BLaER1 (cell line): ENCODE data around the gene H1-8.

Experiments used
- H3K27ac ChIP-seq: shearing (Covaris generic); formaldehyde crosslinking; 2 replicates; pipeline ENCODE4 v1.8.1; 2022
- H3K27me3 ChIP-seq: shearing (Covaris generic); formaldehyde crosslinking; 2 replicates; pipeline ENCODE4 v1.8.1; 2022
- H3K36me3 ChIP-seq: shearing (Covaris generic); formaldehyde crosslinking; 2 replicates; pipeline ENCODE4 v1.8.1; 2022
- H3K4me1 ChIP-seq: shearing (Covaris generic); formaldehyde crosslinking; 2 replicates; pipeline ENCODE4 v1.8.1; 2022
- H3K4me2 ChIP-seq: shearing (Covaris generic); formaldehyde crosslinking; 2 replicates; pipeline ENCODE4 v1.8.1; 2022
- H3K4me3 ChIP-seq: shearing (Covaris generic); formaldehyde crosslinking; 2 replicates; pipeline ENCODE4 v1.8.1; 2022
- H3K9ac ChIP-seq: shearing (Covaris generic); formaldehyde crosslinking; 2 replicates; pipeline ENCODE4 v1.8.1; 2022
- H3K9me3 ChIP-seq: shearing (Covaris generic); formaldehyde crosslinking; 2 replicates; pipeline ENCODE4 v1.8.1; 2022
- H4K20me1 ChIP-seq: shearing (Covaris generic); formaldehyde crosslinking; 2 replicates; pipeline ENCODE4 v1.8.1; 2022
- Cebpa-rat ChIP-seq: shearing (Covaris generic); IDR thresholded peaks from 2 replicates; pipeline ENCODE4 v1.8.1; 2022

The H1-8 gene

DNA sequence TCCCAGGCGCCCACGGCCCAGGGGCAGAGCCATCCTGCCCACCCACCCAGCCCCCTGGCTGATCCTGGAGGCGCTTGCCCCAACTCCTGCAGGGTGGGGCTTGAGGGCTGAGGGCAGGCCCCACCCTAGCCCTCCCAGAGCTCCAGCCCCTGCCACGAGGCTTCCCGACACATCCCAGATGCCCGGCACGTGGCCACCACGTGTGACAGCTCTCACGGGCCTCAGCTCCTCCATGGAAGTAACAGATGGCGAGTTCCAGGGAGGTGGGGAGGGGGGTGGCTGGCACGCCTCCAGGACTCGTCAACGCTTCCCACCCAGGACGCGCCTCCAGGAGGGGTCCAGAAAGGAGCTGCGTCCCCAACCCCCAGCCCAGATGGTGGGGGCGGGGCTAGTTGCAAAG, 34.4 kb downstream of the H1-8 start:
- Histone ChIP-seq H3K36me3 (peaks cover 54% of the 10 kb centered on the region), H3K9ac (peak overlapping the region; percentile 85), H3K27ac (peak overlapping the region; percentile 99), H3K4me3 (peak overlapping the region; percentile 54), H3K27me3 (no peaks in the 10 kb centered on the region), H4K20me1 (no peaks in the 10 kb centered on the region), H3K4me2 (peak overlapping the region; percentile 97), H3K4me1 (peaks cover 100% of the 10 kb centered on the region), H3K9me3 (no peaks in the 10 kb centered on the region)
- no peak for TF ChIP-seq Cebpa-rat

DNA sequence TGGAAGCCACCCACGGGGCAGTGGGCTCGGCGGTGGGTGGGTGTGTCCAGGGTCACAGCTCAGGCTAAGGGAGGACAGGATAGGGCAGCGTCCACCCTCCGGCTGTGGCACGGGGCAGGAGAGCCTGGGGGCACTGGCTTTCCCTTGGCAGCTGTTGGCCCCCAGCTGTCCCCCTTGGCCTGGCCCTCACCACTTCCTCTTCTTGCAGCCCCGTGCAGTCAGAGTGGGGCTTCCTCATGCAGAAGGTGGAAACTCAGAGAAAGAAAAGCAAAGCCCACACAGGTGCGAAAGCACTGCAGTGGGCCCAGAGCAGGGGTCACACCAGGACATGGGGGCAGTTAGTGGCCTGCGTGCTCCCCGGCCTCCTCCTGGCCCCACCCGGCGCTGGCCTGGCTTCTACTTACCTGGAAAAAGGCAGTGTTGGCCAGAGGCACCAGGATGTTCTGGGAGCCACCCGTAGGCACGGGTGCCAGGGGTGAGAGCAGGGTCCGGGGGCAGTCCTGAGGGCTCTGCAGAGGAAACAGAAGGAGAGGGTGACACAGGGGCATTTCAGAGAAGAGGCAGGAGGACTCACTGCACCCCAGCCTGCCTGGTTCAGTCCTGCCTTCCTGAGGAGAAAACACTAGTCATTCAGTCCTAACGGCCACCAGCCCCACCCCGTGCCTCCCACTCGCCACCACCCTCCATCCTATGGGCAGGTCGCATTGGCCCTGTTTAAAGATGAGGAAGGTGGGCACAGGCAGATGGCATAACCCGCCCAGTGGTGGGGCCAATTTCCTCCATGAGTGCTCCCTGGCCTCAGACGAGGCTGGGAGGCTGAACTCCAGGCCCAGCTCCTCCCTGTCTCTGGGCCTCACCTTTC, 35.2 kb downstream of the H1-8 start:
- Histone ChIP-seq H3K4me2 (peak overlapping the region; percentile 97), H3K4me1 (peaks cover 100% of the 10 kb centered on the region), H3K9ac (peak overlapping the region; percentile 85), H3K4me3 (peak overlapping the region; percentile 54), H3K36me3 (peaks cover 52% of the 10 kb centered on the region), H4K20me1 (no peaks in the 10 kb centered on the region), H3K9me3 (no peaks in the 10 kb centered on the region), H3K27me3 (no peaks in the 10 kb centered on the region), H3K27ac (peak overlapping the region; percentile 99)
- no peak for TF ChIP-seq Cebpa-rat

DNA sequence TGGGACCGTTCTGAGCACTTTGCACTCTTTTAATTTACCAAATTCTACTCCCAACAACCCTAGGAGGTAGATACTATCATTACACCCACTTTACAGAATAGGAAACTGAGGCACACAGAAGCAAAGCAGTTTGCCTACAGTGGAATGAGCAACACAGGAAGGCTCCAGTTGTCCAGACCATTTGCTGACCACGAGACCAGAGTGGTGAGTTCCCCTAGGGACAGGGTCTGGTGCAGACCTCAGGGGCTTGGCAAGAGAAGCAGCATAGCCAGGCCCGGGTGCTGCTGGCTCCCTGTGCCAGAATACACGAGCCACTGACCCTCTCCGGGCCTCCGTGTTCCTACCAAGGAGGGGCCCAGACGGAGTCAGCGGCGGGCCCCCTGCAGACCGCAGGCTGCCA, 37.0 kb downstream of the H1-8 start:
- Histone ChIP-seq H3K4me1 (peaks cover 97% of the 10 kb centered on the region), H3K9me3 (no peaks in the 10 kb centered on the region), H3K9ac (0 out of 2 replicates have a peak overlapping the region, but pooled peaks have one; percentile 12), H3K27ac (peak overlapping the region; percentile 99), H3K27me3 (no peaks in the 10 kb centered on the region), H3K36me3 (peaks cover 57% of the 10 kb centered on the region), H4K20me1 (no peaks in the 10 kb centered on the region; the same call in 1 of the 2 replicates), H3K4me3 (no peak overlapping the region), H3K4me2 (peak overlapping the region; percentile 97)
- TF ChIP-seq Cebpa-rat = no peak

DNA sequence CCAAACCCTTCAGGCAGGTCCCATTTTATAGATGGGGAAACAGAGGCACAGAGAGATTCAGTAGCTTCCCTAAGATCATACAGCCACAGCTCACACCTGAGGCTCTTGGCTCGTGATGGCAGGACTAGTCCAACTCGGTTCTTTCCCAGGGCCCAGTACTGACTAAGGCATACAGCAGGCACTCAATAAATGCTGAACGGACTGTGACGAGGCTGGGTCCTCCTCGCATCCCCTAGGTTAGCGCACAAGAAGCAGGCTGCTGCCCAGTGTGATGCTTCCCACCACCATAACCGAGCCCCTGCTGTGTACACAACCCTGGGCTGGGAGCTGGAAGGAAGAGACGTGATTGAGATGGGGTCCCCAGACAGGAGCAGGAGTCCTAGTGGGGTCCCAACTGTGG, 38.6 kb downstream of the H1-8 start:
- peak overlapping the region; percentile 97 for H3K4me2 ChIP-seq
- H3K4me3 ChIP-seq = no peak overlapping the region; the same call in 1 of the 2 replicates
- H3K9me3 ChIP-seq = no peaks in the 10 kb centered on the region
- H4K20me1 ChIP-seq = no peaks in the 10 kb centered on the region; the same call in 1 of the 2 replicates
- peaks cover 81% of the 10 kb centered on the region for H3K4me1 ChIP-seq
- peak overlapping the region; percentile 61; the same call in 1 of the 2 replicates for H3K9ac ChIP-seq
- no peak for TF ChIP-seq Cebpa-rat
- H3K27ac ChIP-seq = peak overlapping the region; percentile 99
- H3K27me3 ChIP-seq = no peaks in the 10 kb centered on the region
- peaks cover 73% of the 10 kb centered on the region for H3K36me3 ChIP-seq

DNA sequence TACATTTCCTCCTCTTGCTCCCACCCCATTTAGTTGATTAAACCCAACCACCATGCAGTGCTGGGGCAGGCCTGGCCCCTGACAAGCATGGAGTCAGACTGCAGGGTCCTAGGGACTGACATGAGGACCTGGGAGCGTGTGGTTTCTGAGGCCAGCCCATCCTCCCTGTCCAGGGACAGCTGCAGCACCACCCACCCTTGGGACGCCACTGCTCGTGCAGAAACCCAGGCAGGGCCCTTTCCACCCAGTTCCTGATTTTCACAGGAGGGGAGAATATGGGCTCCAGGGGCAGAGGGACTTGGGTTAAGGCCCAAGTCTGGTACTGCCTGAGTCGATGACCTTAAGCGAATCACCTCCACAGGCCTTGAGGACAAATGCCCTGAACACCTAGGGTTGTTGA, 39.8 kb downstream of the H1-8 start:
- Histone ChIP-seq H3K27ac (peak overlapping the region; percentile 99), H3K9ac (peak overlapping the region; percentile 61; the same call in 1 of the 2 replicates), H3K4me3 (no peak overlapping the region), H4K20me1 (no peaks in the 10 kb centered on the region; the same call in 1 of the 2 replicates), H3K4me2 (peak overlapping the region; percentile 97), H3K27me3 (no peaks in the 10 kb centered on the region), H3K4me1 (peaks cover 77% of the 10 kb centered on the region), H3K36me3 (peaks cover 85% of the 10 kb centered on the region), H3K9me3 (no peaks in the 10 kb centered on the region)
- no peak for TF ChIP-seq Cebpa-rat

DNA sequence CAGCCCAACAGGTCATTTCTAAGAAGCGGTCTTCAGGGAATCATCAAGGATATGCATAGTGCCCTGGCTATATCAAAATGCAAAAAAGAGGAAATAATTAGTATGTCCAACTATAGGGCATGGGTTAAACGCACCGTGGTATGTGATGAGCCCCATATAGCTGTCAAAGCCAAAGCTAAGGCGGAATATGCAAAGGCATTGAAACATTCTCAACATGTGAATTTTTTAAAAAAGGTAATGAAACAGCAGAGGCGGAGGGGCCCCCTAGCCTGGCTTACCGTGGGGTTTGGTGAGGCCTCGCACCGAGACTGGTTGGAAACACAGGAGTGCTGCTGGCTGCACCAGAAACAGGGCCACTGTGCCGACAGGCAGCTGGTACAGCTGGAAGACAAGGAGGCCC, 40.3 kb downstream of the H1-8 start:
- H3K4me2 ChIP-seq = peak overlapping the region; percentile 97
- H3K4me1 ChIP-seq = peaks cover 77% of the 10 kb centered on the region
- H4K20me1 ChIP-seq = no peaks in the 10 kb centered on the region; the same call in 1 of the 2 replicates
- 0 out of 2 replicates have a peak overlapping the region, but pooled peaks have one; percentile 31 for H3K9ac ChIP-seq
- H3K27ac ChIP-seq = peak overlapping the region; percentile 99
- TF ChIP-seq Cebpa-rat = no peak
- H3K9me3 ChIP-seq = no peaks in the 10 kb centered on the region
- H3K36me3 ChIP-seq = peaks cover 90% of the 10 kb centered on the region
- H3K27me3 ChIP-seq = no peaks in the 10 kb centered on the region
- H3K4me3 ChIP-seq = no peak overlapping the region

DNA sequence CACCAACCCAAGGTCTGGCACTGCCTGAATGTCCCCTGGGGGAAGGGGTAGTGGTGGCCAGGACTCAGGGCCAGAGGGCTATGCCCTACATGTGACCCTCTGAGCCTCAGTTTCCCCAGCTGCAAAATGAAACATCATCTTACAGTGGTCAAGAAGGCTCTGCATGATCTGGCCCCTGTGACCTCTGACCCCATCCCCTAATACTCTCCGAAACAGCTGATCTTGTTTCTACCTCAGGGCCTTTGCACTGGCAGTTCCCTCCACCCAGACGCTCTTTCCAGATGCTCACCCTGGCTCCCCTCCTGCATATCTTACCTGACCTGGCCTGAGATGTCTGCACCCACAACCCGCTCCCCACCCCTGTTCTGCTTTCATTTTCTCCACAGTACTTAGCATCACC, 41.7 kb downstream of the H1-8 start:
- Histone ChIP-seq H3K9me3 (no peaks in the 10 kb centered on the region), H4K20me1 (no peaks in the 10 kb centered on the region; the same call in 1 of the 2 replicates), H3K27ac (no peak overlapping the region), H3K4me1 (peaks cover 77% of the 10 kb centered on the region), H3K36me3 (peaks cover 89% of the 10 kb centered on the region), H3K4me3 (no peak overlapping the region), H3K4me2 (no peak overlapping the region), H3K9ac (no peak overlapping the region), H3K27me3 (no peaks in the 10 kb centered on the region)
- TF ChIP-seq Cebpa-rat = no peak

DNA sequence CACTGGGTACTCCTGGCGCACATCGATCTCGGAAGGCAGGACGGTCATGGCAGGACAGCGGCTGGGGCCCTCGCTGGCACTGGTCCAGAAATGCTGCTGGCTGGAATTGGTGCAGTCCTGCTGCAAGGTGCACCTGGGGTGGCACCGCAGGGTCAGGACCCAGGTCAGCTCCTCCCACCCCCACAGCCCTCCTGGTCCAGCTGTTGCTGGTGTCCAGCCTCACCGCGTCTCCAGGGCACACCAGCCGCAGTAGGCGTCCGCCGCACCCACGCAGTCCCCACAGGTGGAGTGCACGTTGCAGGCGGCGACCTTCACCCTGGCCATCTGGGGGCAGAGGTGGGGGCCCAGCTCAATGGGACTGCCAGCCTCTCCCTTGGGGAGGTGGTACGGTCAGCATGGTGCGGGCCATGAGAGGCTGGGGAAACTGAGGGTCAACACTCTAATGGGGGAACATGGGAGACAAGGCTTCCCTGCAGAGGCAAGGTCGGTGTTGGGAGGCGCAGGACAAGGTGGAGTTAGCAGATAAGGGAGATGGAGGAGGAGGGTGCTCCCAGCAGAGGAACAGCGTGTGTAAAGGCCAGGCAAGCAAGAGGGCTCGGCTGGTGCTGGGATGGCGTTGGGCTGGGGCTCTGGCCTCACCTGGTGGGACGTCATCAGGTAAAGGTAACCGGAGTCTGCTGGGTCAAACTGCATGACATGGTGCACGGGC, 43.1 kb downstream of the H1-8 start:
- Histone ChIP-seq H3K27ac (no peak overlapping the region), H3K27me3 (no peaks in the 10 kb centered on the region), H3K4me1 (peaks cover 77% of the 10 kb centered on the region), H4K20me1 (no peaks in the 10 kb centered on the region; the same call in 1 of the 2 replicates), H3K4me2 (no peak overlapping the region), H3K36me3 (peaks cover 74% of the 10 kb centered on the region), H3K9ac (no peak overlapping the region), H3K9me3 (no peaks in the 10 kb centered on the region), H3K4me3 (no peak overlapping the region)
- no peak for TF ChIP-seq Cebpa-rat

DNA sequence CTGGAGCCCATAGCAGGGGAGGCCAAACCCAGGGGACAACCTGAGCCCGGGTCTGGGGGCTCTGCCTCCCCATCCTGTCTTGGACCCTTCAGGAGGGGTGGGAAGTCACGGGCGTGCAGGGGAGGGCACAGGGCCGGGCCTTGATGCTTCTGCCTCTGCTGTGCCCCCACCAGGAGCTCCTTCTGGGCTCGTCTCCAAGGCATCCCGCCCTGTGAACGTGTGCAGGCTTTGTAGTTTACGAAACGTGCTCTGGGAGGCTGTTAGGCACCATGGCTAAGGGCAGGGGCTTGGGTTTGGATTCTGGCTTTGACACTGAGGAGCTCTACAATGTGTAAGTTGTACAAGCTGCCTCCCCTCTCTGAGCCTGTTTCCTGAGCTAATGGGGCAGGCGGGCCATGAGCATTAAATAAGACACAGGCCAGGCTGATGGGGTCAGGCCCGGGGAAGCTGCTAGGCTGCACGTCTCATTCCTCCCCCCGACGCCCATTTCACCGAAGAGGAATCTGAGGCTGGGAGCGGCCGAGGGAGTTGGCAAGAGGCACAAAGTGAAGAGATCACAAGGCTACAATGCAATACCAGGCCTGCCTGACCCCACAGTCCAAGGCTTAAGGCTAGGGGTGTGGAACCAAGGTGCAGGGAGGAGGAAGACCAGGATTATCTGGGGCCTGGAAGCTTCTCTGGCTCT, 43.9 kb downstream of the H1-8 start:
- H3K27ac ChIP-seq = peak overlapping the region; percentile 64
- H3K9me3 ChIP-seq = no peaks in the 10 kb centered on the region
- H3K9ac ChIP-seq = no peak overlapping the region

More for the DNA sequence above, 43.9 kb downstream of the H1-8 start:
- Histone ChIP-seq H3K36me3 (peaks cover 66% of the 10 kb centered on the region), H3K4me3 (no peak overlapping the region), H3K4me1 (peaks cover 77% of the 10 kb centered on the region), H3K4me2 (no peak overlapping the region; the same call in 1 of the 2 replicates), H4K20me1 (no peaks in the 10 kb centered on the region; the same call in 1 of the 2 replicates), H3K27me3 (no peaks in the 10 kb centered on the region)
- TF ChIP-seq Cebpa-rat = no peak
